Measurements from ENCODE around the gene DYNC1H1.

DNA sequence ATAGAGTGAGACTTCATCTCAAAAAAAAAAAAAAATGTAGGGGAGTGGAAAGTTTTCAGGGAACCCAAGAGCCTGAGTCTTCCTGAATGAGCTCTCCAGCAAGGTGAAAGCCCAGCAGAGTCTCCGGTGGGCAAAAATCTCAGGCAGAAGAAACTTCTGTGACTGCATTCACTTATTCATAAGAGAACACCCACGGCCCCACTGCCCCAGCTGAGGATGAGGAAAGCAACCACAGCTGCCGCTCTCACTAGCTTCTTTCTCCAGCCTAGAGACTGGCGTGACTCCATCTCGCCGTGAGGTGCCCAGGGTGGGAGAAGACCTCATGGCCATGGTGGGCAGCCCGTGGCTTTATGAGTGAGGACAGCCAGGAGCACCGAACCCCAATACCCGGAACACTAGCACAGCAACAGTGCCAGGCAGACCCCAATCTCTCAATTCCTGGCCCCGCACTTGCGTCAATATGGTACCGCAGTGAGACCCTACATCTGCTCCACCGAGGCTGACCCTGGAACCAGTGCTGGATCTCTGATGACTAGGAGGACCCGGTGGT lies 29.7 kb upstream of the DYNC1H1 start:
- TF ChIP-seq, protein P1, sequence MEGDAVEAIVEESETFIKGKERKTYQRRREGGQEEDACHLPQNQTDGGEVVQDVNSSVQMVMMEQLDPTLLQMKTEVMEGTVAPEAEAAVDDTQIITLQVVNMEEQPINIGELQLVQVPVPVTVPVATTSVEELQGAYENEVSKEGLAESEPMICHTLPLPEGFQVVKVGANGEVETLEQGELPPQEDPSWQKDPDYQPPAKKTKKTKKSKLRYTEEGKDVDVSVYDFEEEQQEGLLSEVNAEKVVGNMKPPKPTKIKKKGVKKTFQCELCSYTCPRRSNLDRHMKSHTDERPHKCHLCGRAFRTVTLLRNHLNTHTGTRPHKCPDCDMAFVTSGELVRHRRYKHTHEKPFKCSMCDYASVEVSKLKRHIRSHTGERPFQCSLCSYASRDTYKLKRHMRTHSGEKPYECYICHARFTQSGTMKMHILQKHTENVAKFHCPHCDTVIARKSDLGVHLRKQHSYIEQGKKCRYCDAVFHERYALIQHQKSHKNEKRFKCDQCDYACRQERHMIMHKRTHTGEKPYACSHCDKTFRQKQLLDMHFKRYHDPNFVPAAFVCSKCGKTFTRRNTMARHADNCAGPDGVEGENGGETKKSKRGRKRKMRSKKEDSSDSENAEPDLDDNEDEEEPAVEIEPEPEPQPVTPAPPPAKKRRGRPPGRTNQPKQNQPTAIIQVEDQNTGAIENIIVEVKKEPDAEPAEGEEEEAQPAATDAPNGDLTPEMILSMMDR (IDR thresholded peaks at IDR 0.05): no peak
- TF ChIP-seq POLR2A (IDR thresholded peaks at IDR 0.05): no peak

Data from adrenal gland (tissue), 5 donors.